ENCODE measurements around the gene JDP2.

JDP2 gene

GRCh38 chr14:75449036-75449435 lies 21.2 kb downstream of the JDP2 start:
- TF ChIP-seq YY1 (IDR thresholded peaks at IDR 0.05; ENCODE audit: low read depth) (no peak), TEAD4 (IDR thresholded peaks at IDR 0.05) (no peak), EGR1 (IDR thresholded peaks at IDR 0.05) (no peak), CREB1 (IDR thresholded peaks at IDR 0.05; ENCODE audit: low read depth) (no peak), MAX (IDR thresholded peaks at IDR 0.05) (no peak), CEBPB (IDR thresholded peaks at IDR 0.05) (no peak), ZBTB7A (IDR thresholded peaks at IDR 0.05; ENCODE audit: low read depth) (no peak)

GRCh38 chr14:75449696-75450095 lies 21.9 kb downstream of the JDP2 start:
- no peak for TF ChIP-seq RAD21 (IDR thresholded peaks at IDR 0.05; ENCODE audit: low read depth)
- no peak for TF ChIP-seq EGR1 (IDR thresholded peaks at IDR 0.05)
- no peak for TF ChIP-seq TCF12 (IDR thresholded peaks at IDR 0.05; ENCODE audit: low read depth)
- no peak for TF ChIP-seq CREB1 (IDR thresholded peaks at IDR 0.05; ENCODE audit: low read depth)
- TF ChIP-seq USF1 (IDR thresholded peaks at IDR 0.05): no peak
- TF ChIP-seq FOXM1 (IDR thresholded peaks at IDR 0.05; ENCODE audit: borderline replicate concordance, low read depth): no peak
- no peak for TF ChIP-seq NFIC (IDR thresholded peaks at IDR 0.05)
- no peak for TF ChIP-seq REST (IDR thresholded peaks at IDR 0.05; ENCODE audit: low read depth)
- TF ChIP-seq ZBTB7A (IDR thresholded peaks at IDR 0.05; ENCODE audit: low read depth): no peak
- TF ChIP-seq TEAD4 (IDR thresholded peaks at IDR 0.05): no peak
- TF ChIP-seq EP300 (IDR thresholded peaks at IDR 0.05; ENCODE audit: borderline replicate concordance): no peak
- TF ChIP-seq YY1 (IDR thresholded peaks at IDR 0.05; ENCODE audit: low read depth): no peak
- no peak for TF ChIP-seq TAF1 (IDR thresholded peaks at IDR 0.05; ENCODE audit: low read depth)
- no peak for TF ChIP-seq CEBPB (IDR thresholded peaks at IDR 0.05)
- no peak for TF ChIP-seq MAX (IDR thresholded peaks at IDR 0.05)

GRCh38 chr14:75450381-75451276 lies 22.8 kb downstream of the JDP2 start:
- TF ChIP-seq MAX (IDR thresholded peaks at IDR 0.05) (peak; percentile 70), RAD21 (IDR thresholded peaks at IDR 0.05; ENCODE audit: low read depth) (no peak; the same call in 1 of the 2 replicates), ZBTB7A (IDR thresholded peaks at IDR 0.05; ENCODE audit: low read depth) (no peak), USF1 (IDR thresholded peaks at IDR 0.05) (peak; percentile 16; the same call in 1 of the 2 replicates), EP300 (IDR thresholded peaks at IDR 0.05; ENCODE audit: borderline replicate concordance) (peak; percentile 91), TAF1 (IDR thresholded peaks at IDR 0.05; ENCODE audit: low read depth) (no peak), YY1 (IDR thresholded peaks at IDR 0.05; ENCODE audit: low read depth) (peak; percentile 56), NFIC (IDR thresholded peaks at IDR 0.05) (peak; percentile 96), REST (IDR thresholded peaks at IDR 0.05; ENCODE audit: low read depth) (no peak), TCF12 (IDR thresholded peaks at IDR 0.05; ENCODE audit: low read depth) (peak; percentile 96), FOXM1 (IDR thresholded peaks at IDR 0.05; ENCODE audit: borderline replicate concordance, low read depth) (peak; percentile 73; the same call in 1 of the 2 replicates), EGR1 (IDR thresholded peaks at IDR 0.05) (no peak), CREB1 (IDR thresholded peaks at IDR 0.05; ENCODE audit: low read depth) (no peak), TEAD4 (IDR thresholded peaks at IDR 0.05) (peak; percentile 81), CEBPB (IDR thresholded peaks at IDR 0.05) (peak; percentile 48; the same call in 1 of the 2 replicates)

GRCh38 chr14:75452324-75452723 lies 24.5 kb downstream of the JDP2 start:
- TF ChIP-seq EP300 (IDR thresholded peaks at IDR 0.05; ENCODE audit: borderline replicate concordance): no peak
- TF ChIP-seq USF1 (IDR thresholded peaks at IDR 0.05): peak; percentile 55

All from Ishikawa (cell line).